ENCODE measurements around the gene REXO4.

- TF ChIP-seq CTCF (IDR thresholded peaks at IDR 0.05) (peak in 3 of 6 experiments; percentile 11 to 16 (median 14)), POLR2A (IDR thresholded peaks at IDR 0.05) (no peak)
Measured at GRCh38 chr9:133429641-133430161, 11.9 kb upstream of the REXO4 start.

Measured in esophagus squamous epithelium (tissue), 4 donors.